CD8-positive, alpha-beta memory T cell (primary cell): ENCODE measurements around the gene BMPR1B. TPM values are rescaled to one million over a fixed set of nuclear protein-coding genes. Genes with fewer than 3 reads are reported as not detected.

ENCODE experiments used
- CTCF ChIA-PET: fragments of 350-600 bp; sonication (Branson Sonifier 250); formaldehyde crosslinking; loops from one replicate; lab custom pipeline; 2021; ENCODE audit warnings: antibody characterized with exemption; lab: Charles Lee
- POLR2A ChIA-PET: fragments of 350-600 bp; sonication (Branson Sonifier 250); formaldehyde crosslinking; loops from one replicate; lab custom pipeline; 2021; ENCODE audit warnings: antibody characterized with exemption; lab: Charles Lee
- DNase-seq, 5 donors: peaks; one replicate each; pipeline versions ENCODE4 v3.0.0 to v3.0.0-alpha.2; 2020 to 2022; ENCODE audit warnings: mixed read lengths in 1 of 5
- H3K27ac ChIP-seq: one replicate; pipeline ENCODE4 v1.7.0; 2013; ENCODE audit warnings: low read depth, mild to moderate bottlenecking, low read length, moderate library complexity
- H3K27me3 ChIP-seq: 2 replicates; pipeline ENCODE4 v1.7.0; 2013; ENCODE audit warnings: low read length, mild to moderate bottlenecking; ENCODE audit not compliant: insufficient read depth, poor library complexity, severe bottlenecking
- H3K36me3 ChIP-seq: 2 replicates; pipeline ENCODE4 v1.7.0; 2013; ENCODE audit warnings: mild to moderate bottlenecking, low read length, moderate library complexity; ENCODE audit not compliant: insufficient read depth
- H3K4me1 ChIP-seq: 2 replicates; pipeline ENCODE4 v1.7.0; 2013; ENCODE audit warnings: mild to moderate bottlenecking, low read length, moderate library complexity; ENCODE audit not compliant: insufficient read depth
- H3K4me3 ChIP-seq: 2 replicates; pipeline ENCODE4 v1.7.0; 2013; ENCODE audit warnings: mild to moderate bottlenecking, low read length
- H3K9me3 ChIP-seq: 2 replicates; pipeline ENCODE4 v1.7.0; 2013; ENCODE audit warnings: mild to moderate bottlenecking, low read length
- H3K27ac Mint-ChIP-seq, 8 donors: one replicate each; pipeline ENCODE4 v1.8.0; 2020 to 2021; ENCODE audit warnings: mixed read lengths in 8 of 8, mild to moderate bottlenecking in 6 of 8, inconsistent platforms in 3 of 8, moderate library complexity in 3 of 8
- H3K27me3 Mint-ChIP-seq, 2 donors: one replicate each; pipeline ENCODE4 v1.8.0; 2020 to 2021; ENCODE audit warnings: mixed read lengths in 2 of 2, mild to moderate bottlenecking in 1 of 2, moderate library complexity in 1 of 2
- H3K36me3 Mint-ChIP-seq, 3 donors: one replicate each; pipeline ENCODE4 v1.8.0; 2020 to 2021; ENCODE audit warnings: mixed read lengths in 3 of 3, inconsistent platforms in 1 of 3, mild to moderate bottlenecking in 1 of 3
- H3K4me1 Mint-ChIP-seq, 3 donors: one replicate each; pipeline ENCODE4 v1.8.0; 2020 to 2021; ENCODE audit warnings: mixed read lengths in 3 of 3, inconsistent platforms in 1 of 3, mild to moderate bottlenecking in 1 of 3
- H3K4me3 Mint-ChIP-seq, 7 donors: one replicate each; pipeline ENCODE4 v1.8.0; 2020 to 2021; ENCODE audit warnings: mixed read lengths in 7 of 7, mild to moderate bottlenecking in 6 of 7, moderate library complexity in 4 of 7, inconsistent platforms in 2 of 7
- H3K9me3 Mint-ChIP-seq, 5 donors: one replicate each; pipeline ENCODE4 v1.8.0; 2020 to 2022; ENCODE audit warnings: mixed read lengths in 5 of 5, mild to moderate bottlenecking in 3 of 5, moderate library complexity in 2 of 5, inconsistent platforms in 1 of 5
- polyA plus RNA-seq: library from polyadenylated mRNA; unstranded; fragments of 300-500 nt; fragmentation: Illumina TruSeq; gene quantifications from one replicate; pipeline ENCODE4 v1.2.3, GENCODE V29; 2021
- total RNA-seq, 2 experiments: library from RNA; stranded (reverse); gene quantifications; one replicate each; pipeline ENCODE4 v1.2.3, GENCODE V29; 2021

The BMPR1B gene
- total and polyA plus RNA-seq, 3 experiments from 2014 or later, result 0.14 TPM; not detected in 2

- no peaks in the 10 kb centered on the region for H3K27me3 Mint-ChIP-seq
- Histone ChIP-seq H3K4me3 (no peak overlapping the region), H3K27me3 (no peaks in the 10 kb centered on the region), H3K36me3 (no peaks in the 10 kb centered on the region), H3K4me1 (no peaks in the 10 kb centered on the region), H3K27ac (no peak overlapping the region), H3K9me3 (no peaks in the 10 kb centered on the region)
- H3K36me3 Mint-ChIP-seq, result no peaks in the 10 kb centered on the region
- peaks cover 0 to 5% (median 3%) of the 10 kb centered on the region in 3 donors for H3K4me1 Mint-ChIP-seq
- CTCF ChIA-PET, result no interaction called here
- H3K9me3 Mint-ChIP-seq, result peaks cover 0 to 4% (median 0%) of the 10 kb centered on the region in 5 donors
- no peak overlapping the region for H3K27ac Mint-ChIP-seq
- POLR2A ChIA-PET, result no interaction called here
- no peak for DNase-seq
- H3K4me3 Mint-ChIP-seq, result no peak overlapping the region
Observed at GRCh38 chr4:95197353-95197752, 439.6 kb downstream of the BMPR1B start.

DNA sequence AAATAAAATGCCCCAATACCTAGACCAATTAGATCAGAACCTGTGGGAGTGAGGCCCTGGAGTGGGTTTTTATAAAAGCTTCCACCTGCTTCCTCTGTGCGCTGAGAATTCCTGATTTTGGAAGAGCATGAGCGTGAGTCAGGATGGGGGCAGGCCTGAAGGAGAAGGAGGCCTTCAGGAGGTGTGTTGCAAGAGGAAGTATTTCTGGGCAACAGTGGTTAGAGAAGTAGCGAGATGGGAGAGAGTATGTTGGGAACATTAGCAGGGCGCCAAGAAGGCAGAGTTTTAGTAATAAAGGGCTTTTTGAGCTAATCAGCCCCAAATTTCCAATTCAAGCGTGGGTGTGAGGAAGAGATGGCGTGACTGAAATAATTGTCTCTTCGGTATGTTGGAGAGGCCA, 441.2 kb downstream of the BMPR1B start:
- H3K27me3 Mint-ChIP-seq, result peaks cover 0 to 2% of the 10 kb centered on the region in 2 donors
- Histone ChIP-seq H3K4me1 (no peaks in the 10 kb centered on the region), H3K4me3 (no peak overlapping the region), H3K36me3 (no peaks in the 10 kb centered on the region), H3K27ac (no peak overlapping the region), H3K9me3 (no peaks in the 10 kb centered on the region), H3K27me3 (no peaks in the 10 kb centered on the region)
- POLR2A ChIA-PET, result no interaction called here
- no peaks in the 10 kb centered on the region for H3K36me3 Mint-ChIP-seq
- peaks cover 0 to 1% (median 0%) of the 10 kb centered on the region in 5 donors for H3K9me3 Mint-ChIP-seq
- no peak overlapping the region for H3K4me3 Mint-ChIP-seq
- no peak overlapping the region for H3K27ac Mint-ChIP-seq
- CTCF ChIA-PET, result interaction anchor here (1.9 kb wide), 1 partner anchor 10 kb away, joined by 4 read pairs; no protein-coding TSS in a partner anchor
- DNase-seq, result no peak
- H3K4me1 Mint-ChIP-seq, result no peaks in the 10 kb centered on the region

GRCh38 chr4:95204267-95204844, 446.6 kb downstream of the BMPR1B start:
- H3K27me3 Mint-ChIP-seq, result peaks cover 0 to 2% of the 10 kb centered on the region in 2 donors

DNA sequence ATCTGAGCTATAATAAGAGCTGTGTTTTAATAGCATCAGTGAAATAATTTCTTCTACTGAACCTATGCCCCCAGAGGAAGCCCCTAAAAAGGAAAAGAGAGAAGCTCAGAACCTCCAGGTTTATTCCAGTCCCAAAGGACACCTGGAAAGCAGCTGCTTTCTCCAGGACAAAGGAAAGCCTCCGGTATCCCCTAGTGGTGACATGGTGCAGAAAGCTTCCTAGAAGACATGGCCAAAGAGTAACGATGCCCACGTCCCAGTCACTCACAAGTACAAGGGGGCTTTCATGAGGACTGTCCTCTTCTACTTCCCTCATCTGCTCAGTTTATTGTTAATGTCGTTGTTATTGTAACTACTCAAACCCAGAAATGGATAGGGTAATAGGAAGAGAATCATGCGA, 447.1 kb downstream of the BMPR1B start:
- Histone ChIP-seq H3K4me1 (no peaks in the 10 kb centered on the region), H3K36me3 (no peaks in the 10 kb centered on the region), H3K27ac (no peak overlapping the region), H3K27me3 (no peaks in the 10 kb centered on the region), H3K4me3 (no peak overlapping the region), H3K9me3 (no peaks in the 10 kb centered on the region)
- CTCF ChIA-PET, result no interaction called here
- Mint-ChIP-seq H3K27ac (no peak overlapping the region), H3K9me3 (peaks cover 0 to 2% (median 0%) of the 10 kb centered on the region in 5 donors), H3K4me3 (no peak overlapping the region), H3K36me3 (no peaks in the 10 kb centered on the region), H3K27me3 (peaks cover 0 to 2% of the 10 kb centered on the region in 2 donors), H3K4me1 (no peaks in the 10 kb centered on the region)
- POLR2A ChIA-PET, result no interaction called here
- DNase-seq, result no peak

More at GRCh38 chr4:95204267-95204844, 446.6 kb downstream of the BMPR1B start:
- Mint-ChIP-seq H3K36me3 (no peaks in the 10 kb centered on the region), H3K4me3 (no peak overlapping the region), H3K27ac (no peak overlapping the region), H3K9me3 (peaks cover 0 to 2% (median 0%) of the 10 kb centered on the region in 5 donors), H3K4me1 (no peaks in the 10 kb centered on the region)
- H3K4me1 ChIP-seq, result no peaks in the 10 kb centered on the region
- no peaks in the 10 kb centered on the region for H3K36me3 ChIP-seq
- POLR2A ChIA-PET, result no interaction called here
- CTCF ChIA-PET, result no interaction called here
- no peak overlapping the region for H3K4me3 ChIP-seq
- H3K27me3 ChIP-seq, result no peaks in the 10 kb centered on the region
- H3K9me3 ChIP-seq, result no peaks in the 10 kb centered on the region
- no peak overlapping the region for H3K27ac ChIP-seq
- no peak for DNase-seq
